HCT116 (cell line): ENCODE data around the gene MRTFB.

Experiments
- EZH2 ChIP-seq: fragments of 200-600 bp; sonication (generic); IDR thresholded peaks from 2 replicates; pipeline ENCODE4 v1.6.1; 2017; ENCODE audit warnings: antibody characterized with exemption, mixed run types
- MAX ChIP-seq: IDR thresholded peaks from 2 replicates; pipeline ENCODE4 v1.6.1; 2012
- POLR2AphosphoS5 ChIP-seq: IDR thresholded peaks from 2 replicates; pipeline ENCODE4 v1.6.1; 2011; ENCODE audit warnings: mild to moderate bottlenecking, low read depth, low read length, moderate library complexity
- REST ChIP-seq: IDR thresholded peaks from 2 replicates; pipeline ENCODE4 v1.6.1; 2012; ENCODE audit warnings: low read depth
- ZNF274 ChIP-seq: fragments of 200-500 bp; sonication (Bioruptor generic); IDR thresholded peaks from 2 replicates; pipeline ENCODE4 v1.6.1; 2014; ENCODE audit warnings: mild to moderate bottlenecking, low read depth, low read length, inconsistent platforms
- TF ChIP-seq, protein P1 (sequence below), 3 experiments: fragments of 200-600 bp in 1 of 3; sonication (generic) in 1 of 3; IDR thresholded peaks in 2 of 3; conservative IDR thresholded peaks in 1 of 3; 2 replicates each; pipeline ENCODE4 v1.5.1; 2012 to 2017; ENCODE audit warnings: low read depth in 2 of 3, low read length in 2 of 3, antibody characterized with exemption in 1 of 3, borderline replicate concordance in 1 of 3, control low read depth in 1 of 3, mild to moderate bottlenecking in 1 of 3, mixed read lengths in 1 of 3, mixed run types in 1 of 3, moderate library complexity in 1 of 3; ENCODE audit not compliant: insufficient read depth in 1 of 3

DNA sequence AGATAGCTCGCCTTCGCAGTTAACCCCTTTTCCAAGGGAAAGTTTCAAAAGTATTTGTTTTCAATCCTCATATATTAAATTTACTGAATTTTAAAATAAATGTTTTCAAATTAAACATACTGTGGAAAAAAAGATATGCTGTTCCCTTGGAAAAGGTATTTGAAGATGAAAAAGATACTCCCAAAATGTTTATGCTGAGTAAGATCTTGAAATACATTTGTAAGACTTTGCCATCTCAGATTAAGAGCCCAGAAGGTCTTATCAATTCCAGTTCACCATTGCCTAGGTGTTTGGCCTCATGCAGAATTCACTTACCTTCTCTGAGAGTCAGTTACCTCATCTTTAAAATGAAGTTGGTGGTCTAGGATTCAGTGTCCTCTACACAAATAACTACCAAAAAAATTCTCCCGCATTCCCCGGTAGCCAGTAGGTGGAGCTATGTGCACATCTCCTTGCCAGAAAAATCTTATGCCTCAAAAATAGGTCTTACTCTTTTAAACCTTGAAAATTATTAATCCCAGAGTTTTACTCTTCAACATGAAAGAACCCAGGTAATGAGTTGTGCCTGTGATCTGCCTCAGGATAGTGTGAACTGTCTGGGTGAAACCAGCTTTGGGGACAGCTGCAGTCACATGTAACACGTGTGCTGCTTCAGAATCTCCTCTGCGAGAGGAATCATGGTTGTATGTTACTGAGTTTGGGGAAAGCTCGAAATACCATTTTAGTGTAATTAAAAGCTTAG is 178.3 kb downstream of the MRTFB start:
- TF ChIP-seq REST (no peak), MAX (no peak), POLR2AphosphoS5 (no peak), EZH2 (no peak), ZNF274 (no peak)
- TF ChIP-seq, protein P1, sequence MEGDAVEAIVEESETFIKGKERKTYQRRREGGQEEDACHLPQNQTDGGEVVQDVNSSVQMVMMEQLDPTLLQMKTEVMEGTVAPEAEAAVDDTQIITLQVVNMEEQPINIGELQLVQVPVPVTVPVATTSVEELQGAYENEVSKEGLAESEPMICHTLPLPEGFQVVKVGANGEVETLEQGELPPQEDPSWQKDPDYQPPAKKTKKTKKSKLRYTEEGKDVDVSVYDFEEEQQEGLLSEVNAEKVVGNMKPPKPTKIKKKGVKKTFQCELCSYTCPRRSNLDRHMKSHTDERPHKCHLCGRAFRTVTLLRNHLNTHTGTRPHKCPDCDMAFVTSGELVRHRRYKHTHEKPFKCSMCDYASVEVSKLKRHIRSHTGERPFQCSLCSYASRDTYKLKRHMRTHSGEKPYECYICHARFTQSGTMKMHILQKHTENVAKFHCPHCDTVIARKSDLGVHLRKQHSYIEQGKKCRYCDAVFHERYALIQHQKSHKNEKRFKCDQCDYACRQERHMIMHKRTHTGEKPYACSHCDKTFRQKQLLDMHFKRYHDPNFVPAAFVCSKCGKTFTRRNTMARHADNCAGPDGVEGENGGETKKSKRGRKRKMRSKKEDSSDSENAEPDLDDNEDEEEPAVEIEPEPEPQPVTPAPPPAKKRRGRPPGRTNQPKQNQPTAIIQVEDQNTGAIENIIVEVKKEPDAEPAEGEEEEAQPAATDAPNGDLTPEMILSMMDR (IDR thresholded peaks at IDR 0.05 in 2 of 3, conservative IDR thresholded peaks at IDR 0.05 in 1 of 3; ENCODE audit: borderline replicate concordance in 1 of 3, insufficient read depth in 1 of 3, low read depth in 2 of 3, low read length in 2 of 3): peak; percentile 48 to 98 (median 88); a peak in 5 of 6 replicates
